ENCODE measurements around the gene ZNF780A.
"Not testable (repeated sequence)": the region's sequence is repeated elsewhere in the genome, so short reads cannot be mapped to it uniquely, and the experiment has no call there.

DNA sequence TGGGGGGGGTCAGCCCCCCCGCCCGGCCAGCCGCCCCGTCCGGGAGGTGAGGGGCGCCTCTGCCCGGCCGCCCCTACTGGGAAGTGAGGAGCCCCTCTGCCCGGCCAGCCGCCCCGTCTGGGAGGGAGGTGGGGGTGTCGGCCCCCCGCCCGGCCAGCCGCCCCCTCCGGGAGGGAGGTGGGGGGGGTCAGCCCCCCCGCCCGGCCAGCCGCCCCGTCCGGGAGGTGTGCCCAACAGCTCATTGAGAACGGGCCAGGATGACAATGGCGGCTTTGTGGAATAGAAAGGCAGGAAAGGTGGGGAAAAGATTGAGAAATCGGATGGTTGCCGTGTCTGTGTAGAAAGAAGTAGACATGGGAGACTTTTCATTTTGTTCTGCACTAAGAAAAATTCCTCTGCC lies 27.9 kb upstream of the ZNF780A start:
- TF ChIP-seq, protein P1, sequence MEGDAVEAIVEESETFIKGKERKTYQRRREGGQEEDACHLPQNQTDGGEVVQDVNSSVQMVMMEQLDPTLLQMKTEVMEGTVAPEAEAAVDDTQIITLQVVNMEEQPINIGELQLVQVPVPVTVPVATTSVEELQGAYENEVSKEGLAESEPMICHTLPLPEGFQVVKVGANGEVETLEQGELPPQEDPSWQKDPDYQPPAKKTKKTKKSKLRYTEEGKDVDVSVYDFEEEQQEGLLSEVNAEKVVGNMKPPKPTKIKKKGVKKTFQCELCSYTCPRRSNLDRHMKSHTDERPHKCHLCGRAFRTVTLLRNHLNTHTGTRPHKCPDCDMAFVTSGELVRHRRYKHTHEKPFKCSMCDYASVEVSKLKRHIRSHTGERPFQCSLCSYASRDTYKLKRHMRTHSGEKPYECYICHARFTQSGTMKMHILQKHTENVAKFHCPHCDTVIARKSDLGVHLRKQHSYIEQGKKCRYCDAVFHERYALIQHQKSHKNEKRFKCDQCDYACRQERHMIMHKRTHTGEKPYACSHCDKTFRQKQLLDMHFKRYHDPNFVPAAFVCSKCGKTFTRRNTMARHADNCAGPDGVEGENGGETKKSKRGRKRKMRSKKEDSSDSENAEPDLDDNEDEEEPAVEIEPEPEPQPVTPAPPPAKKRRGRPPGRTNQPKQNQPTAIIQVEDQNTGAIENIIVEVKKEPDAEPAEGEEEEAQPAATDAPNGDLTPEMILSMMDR (IDR thresholded peaks at IDR 0.05), result not testable (repeated sequence)
- not testable (repeated sequence) for TF ChIP-seq POLR2A (IDR thresholded peaks at IDR 0.05)

All from lower leg skin (tissue), 3 donors.